Endometrium (tissue), 2 donors: Measurements from ENCODE around the gene PSD4.

ENCODE experiments used
- FAIRE-seq: peaks from 2 replicates; lab custom pipeline; 2012; peaks lifted over from hg19 to GRCh38; lab: Jason Lieb, UNC
- donor health status: control.
- donor health status: control.

The PSD4 gene

GRCh38 chr2:113142290-113142689, 31.5 kb upstream of the PSD4 start:
- no peak for FAIRE-seq

- no peak for FAIRE-seq
These were observed 29.5 kb upstream of the PSD4 start for GRCh38 chr2:113144259-113144658.

GRCh38 chr2:113148606-113149552, 24.9 kb upstream of the PSD4 start:
- FAIRE-seq = no peak

- FAIRE-seq = no peak
These were observed 24.1 kb upstream of the PSD4 start for GRCh38 chr2:113149553-113150257.

- FAIRE-seq = no peak
These were observed 23.5 kb upstream of the PSD4 start for GRCh38 chr2:113150258-113150601.

- FAIRE-seq = no peak
These were observed 18.4 kb upstream of the PSD4 start for GRCh38 chr2:113155331-113155730.

- FAIRE-seq = no peak
These were observed 17.3 kb upstream of the PSD4 start for GRCh38 chr2:113156278-113157117.

GRCh38 chr2:113157118-113157896, 16.5 kb upstream of the PSD4 start:
- FAIRE-seq = no peak

GRCh38 chr2:113157897-113158753, 15.6 kb upstream of the PSD4 start:
- no peak for FAIRE-seq

- no peak for FAIRE-seq
These were observed 14.8 kb upstream of the PSD4 start for GRCh38 chr2:113158884-113159553.

GRCh38 chr2:113160248-113160647, 13.5 kb upstream of the PSD4 start:
- no peak for FAIRE-seq

GRCh38 chr2:113160962-113161361, 12.8 kb upstream of the PSD4 start:
- FAIRE-seq = no peak

- FAIRE-seq = no peak
These were observed 11.6 kb upstream of the PSD4 start for GRCh38 chr2:113162173-113162572.

GRCh38 chr2:113162869-113163268, 10.9 kb upstream of the PSD4 start:
- FAIRE-seq = no peak

- FAIRE-seq = no peak
These were observed 9.4 kb upstream of the PSD4 start for GRCh38 chr2:113164215-113164929.

- no peak for FAIRE-seq
These were observed 8.7 kb upstream of the PSD4 start for GRCh38 chr2:113164930-113165585.

- no peak for FAIRE-seq
These were observed 7.6 kb upstream of the PSD4 start for GRCh38 chr2:113166187-113166645.

- FAIRE-seq = no peak
These were observed 6.4 kb upstream of the PSD4 start for GRCh38 chr2:113167115-113167932.
